GM23338 (cell line): ENCODE results near the gene KDM4B.

Experiments
- EZH2 ChIP-seq: fragments of 200-600 bp; sonication (generic); IDR thresholded peaks from one replicate; pipeline ENCODE4 v1.8.0; 2017; ENCODE audit warnings: antibody characterized with exemption, mild to moderate bottlenecking, low read depth; ENCODE audit not compliant: unreplicated experiment
- JUNB ChIP-seq: IDR thresholded peaks from one replicate; pipeline ENCODE4 v1.6.1; 2016; ENCODE audit warnings: antibody characterized with exemption; ENCODE audit not compliant: unreplicated experiment
- NANOG ChIP-seq: IDR thresholded peaks from 2 replicates; pipeline ENCODE4 v1.6.1; 2016; ENCODE audit warnings: antibody characterized with exemption, borderline replicate concordance
- TF ChIP-seq, protein P1 (sequence below), 2 experiments: fragments of 200-600 bp in 1 of 2; sonication (generic) in 1 of 2; conservative IDR thresholded peaks; 2 replicates each; pipeline versions ENCODE4 v1.5.1 to v1.6.1; 2016 to 2017; ENCODE audit warnings: antibody characterized with exemption in 2 of 2, low read depth in 2 of 2, mild to moderate bottlenecking in 2 of 2, moderate library complexity in 1 of 2
- TF ChIP-seq, protein P2 (sequence below): IDR thresholded peaks from one replicate; pipeline ENCODE4 v1.6.1; 2018; ENCODE audit warnings: antibody characterized with exemption; ENCODE audit not compliant: unreplicated experiment

DNA sequence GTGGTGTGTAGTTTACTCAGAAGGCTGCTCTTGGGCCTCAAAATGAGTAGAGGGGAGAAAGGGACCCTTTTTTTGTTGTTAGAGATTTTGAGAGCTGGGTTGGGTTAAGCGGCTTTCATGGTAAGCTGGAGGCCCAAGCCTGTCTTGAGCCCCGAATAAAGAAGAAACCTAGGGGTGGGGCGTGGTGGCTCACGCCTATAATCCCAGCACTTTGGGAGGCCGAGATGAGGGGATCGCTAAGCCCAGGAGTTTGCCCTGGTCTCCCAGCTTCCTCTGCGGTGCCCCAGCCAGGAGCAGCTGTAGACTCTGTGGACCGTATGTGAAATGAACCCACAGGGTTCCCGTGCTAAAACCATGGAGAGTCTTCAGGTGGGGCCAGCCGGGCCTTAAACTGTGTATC is 56.1 kb downstream of the KDM4B start:
- TF ChIP-seq, protein P1, sequence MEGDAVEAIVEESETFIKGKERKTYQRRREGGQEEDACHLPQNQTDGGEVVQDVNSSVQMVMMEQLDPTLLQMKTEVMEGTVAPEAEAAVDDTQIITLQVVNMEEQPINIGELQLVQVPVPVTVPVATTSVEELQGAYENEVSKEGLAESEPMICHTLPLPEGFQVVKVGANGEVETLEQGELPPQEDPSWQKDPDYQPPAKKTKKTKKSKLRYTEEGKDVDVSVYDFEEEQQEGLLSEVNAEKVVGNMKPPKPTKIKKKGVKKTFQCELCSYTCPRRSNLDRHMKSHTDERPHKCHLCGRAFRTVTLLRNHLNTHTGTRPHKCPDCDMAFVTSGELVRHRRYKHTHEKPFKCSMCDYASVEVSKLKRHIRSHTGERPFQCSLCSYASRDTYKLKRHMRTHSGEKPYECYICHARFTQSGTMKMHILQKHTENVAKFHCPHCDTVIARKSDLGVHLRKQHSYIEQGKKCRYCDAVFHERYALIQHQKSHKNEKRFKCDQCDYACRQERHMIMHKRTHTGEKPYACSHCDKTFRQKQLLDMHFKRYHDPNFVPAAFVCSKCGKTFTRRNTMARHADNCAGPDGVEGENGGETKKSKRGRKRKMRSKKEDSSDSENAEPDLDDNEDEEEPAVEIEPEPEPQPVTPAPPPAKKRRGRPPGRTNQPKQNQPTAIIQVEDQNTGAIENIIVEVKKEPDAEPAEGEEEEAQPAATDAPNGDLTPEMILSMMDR (conservative IDR thresholded peaks at IDR 0.05; ENCODE audit: low read depth in 2 of 2): no peak
- TF ChIP-seq JUNB (no peak), NANOG (no peak), EZH2 (no peak)
- TF ChIP-seq, protein P2, sequence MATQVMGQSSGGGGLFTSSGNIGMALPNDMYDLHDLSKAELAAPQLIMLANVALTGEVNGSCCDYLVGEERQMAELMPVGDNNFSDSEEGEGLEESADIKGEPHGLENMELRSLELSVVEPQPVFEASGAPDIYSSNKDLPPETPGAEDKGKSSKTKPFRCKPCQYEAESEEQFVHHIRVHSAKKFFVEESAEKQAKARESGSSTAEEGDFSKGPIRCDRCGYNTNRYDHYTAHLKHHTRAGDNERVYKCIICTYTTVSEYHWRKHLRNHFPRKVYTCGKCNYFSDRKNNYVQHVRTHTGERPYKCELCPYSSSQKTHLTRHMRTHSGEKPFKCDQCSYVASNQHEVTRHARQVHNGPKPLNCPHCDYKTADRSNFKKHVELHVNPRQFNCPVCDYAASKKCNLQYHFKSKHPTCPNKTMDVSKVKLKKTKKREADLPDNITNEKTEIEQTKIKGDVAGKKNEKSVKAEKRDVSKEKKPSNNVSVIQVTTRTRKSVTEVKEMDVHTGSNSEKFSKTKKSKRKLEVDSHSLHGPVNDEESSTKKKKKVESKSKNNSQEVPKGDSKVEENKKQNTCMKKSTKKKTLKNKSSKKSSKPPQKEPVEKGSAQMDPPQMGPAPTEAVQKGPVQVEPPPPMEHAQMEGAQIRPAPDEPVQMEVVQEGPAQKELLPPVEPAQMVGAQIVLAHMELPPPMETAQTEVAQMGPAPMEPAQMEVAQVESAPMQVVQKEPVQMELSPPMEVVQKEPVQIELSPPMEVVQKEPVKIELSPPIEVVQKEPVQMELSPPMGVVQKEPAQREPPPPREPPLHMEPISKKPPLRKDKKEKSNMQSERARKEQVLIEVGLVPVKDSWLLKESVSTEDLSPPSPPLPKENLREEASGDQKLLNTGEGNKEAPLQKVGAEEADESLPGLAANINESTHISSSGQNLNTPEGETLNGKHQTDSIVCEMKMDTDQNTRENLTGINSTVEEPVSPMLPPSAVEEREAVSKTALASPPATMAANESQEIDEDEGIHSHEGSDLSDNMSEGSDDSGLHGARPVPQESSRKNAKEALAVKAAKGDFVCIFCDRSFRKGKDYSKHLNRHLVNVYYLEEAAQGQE: no peak
